Skeletal muscle tissue (tissue), 4 donors: Measurements from ENCODE around the gene RPL3. TPM values are rescaled to one million over a fixed set of nuclear protein-coding genes. Genes with fewer than 3 reads are reported as not detected.
A peak's percentile ranks its signal among the peaks of the same experiment; 100 is the strongest.

Source experiments
- H3K27ac ChIP-seq: one replicate; pipeline ENCODE4 v1.7.0; 2013; ENCODE audit warnings: mild to moderate bottlenecking, low read depth, low read length, inconsistent platforms
- H3K27me3 ChIP-seq, 3 donors: one replicate each; pipeline ENCODE4 v1.7.0; 2013; ENCODE audit warnings: low read length in 3 of 3; ENCODE audit not compliant: control insufficient read depth in 3 of 3, insufficient read depth in 3 of 3
- H3K36me3 ChIP-seq, 3 donors: one replicate each; pipeline ENCODE4 v1.7.0; 2013; ENCODE audit warnings: low read length in 3 of 3; ENCODE audit not compliant: control insufficient read depth in 3 of 3, insufficient read depth in 3 of 3
- H3K4me1 ChIP-seq, 3 donors: one replicate each; pipeline ENCODE4 v1.7.0; 2013; ENCODE audit warnings: low read length in 3 of 3, mild to moderate bottlenecking in 3 of 3; ENCODE audit not compliant: control insufficient read depth in 3 of 3, insufficient read depth in 3 of 3
- H3K4me3 ChIP-seq, 3 donors: one replicate each; pipeline ENCODE4 v1.7.0; 2013; ENCODE audit warnings: low read length in 3 of 3
- H3K9ac ChIP-seq, 3 donors: one replicate each; pipeline ENCODE4 v1.7.0; 2013; ENCODE audit warnings: low read length in 3 of 3, mild to moderate bottlenecking in 3 of 3, moderate library complexity in 2 of 3, low read depth in 1 of 3
- H3K9me3 ChIP-seq, 3 donors: one replicate each; pipeline ENCODE4 v1.7.0; 2013; ENCODE audit warnings: low read length in 3 of 3; ENCODE audit not compliant: control insufficient read depth in 3 of 3
- total RNA-seq: library from RNA; depleted of rRNA; stranded (reverse); fragments of >200 nt; gene quantifications from one replicate; pipeline ENCODE4 v1.2.3, GENCODE V29; 2014
- donor health status: Osteomylitis.

Gene RPL3
- total RNA-seq, 1 donor from 2014 or later, result 2,602 TPM

GRCh38 chr22:39276440-39277141, 42.8 kb downstream of the RPL3 start:
- H3K9ac ChIP-seq, result no peak overlapping the region
- no peak overlapping the region for H3K4me3 ChIP-seq
- peaks cover 8 to 28% (median 25%) of the 10 kb centered on the region in 3 donors for H3K4me1 ChIP-seq
- no peaks in the 10 kb centered on the region for H3K36me3 ChIP-seq
- no peaks in the 10 kb centered on the region for H3K27me3 ChIP-seq
- H3K27ac ChIP-seq, result no peak overlapping the region
- H3K9me3 ChIP-seq, result no peaks in the 10 kb centered on the region

GRCh38 chr22:39275814-39276439, 43.5 kb downstream of the RPL3 start:
- Histone ChIP-seq H3K27ac (no peak overlapping the region), H3K4me3 (no peak overlapping the region)

GRCh38 chr22:39273950-39274887, 45.2 kb downstream of the RPL3 start:
- Histone ChIP-seq H3K27ac (no peak overlapping the region), H3K4me1 (peaks cover 11 to 30% (median 28%) of the 10 kb centered on the region in 3 donors), H3K4me3 (no peak overlapping the region), H3K27me3 (no peaks in the 10 kb centered on the region), H3K9ac (no peak overlapping the region), H3K36me3 (no peaks in the 10 kb centered on the region), H3K9me3 (no peaks in the 10 kb centered on the region)

More at GRCh38 chr22:39275814-39276439, 43.5 kb downstream of the RPL3 start:
- no peaks in the 10 kb centered on the region for H3K36me3 ChIP-seq
- no peaks in the 10 kb centered on the region for H3K9me3 ChIP-seq
- no peaks in the 10 kb centered on the region for H3K27me3 ChIP-seq
- peaks cover 8 to 26% (median 22%) of the 10 kb centered on the region in 3 donors for H3K4me1 ChIP-seq
- no peak overlapping the region for H3K9ac ChIP-seq

GRCh38 chr22:39270792-39271191, 48.6 kb downstream of the RPL3 start:
- no peak overlapping the region for H3K27ac ChIP-seq
- no peaks in the 10 kb centered on the region for H3K27me3 ChIP-seq
- no peaks in the 10 kb centered on the region for H3K36me3 ChIP-seq
- H3K9ac ChIP-seq, result no peak overlapping the region
- H3K4me1 ChIP-seq, result peaks cover 2 to 27% (median 12%) of the 10 kb centered on the region in 3 donors
- H3K9me3 ChIP-seq, result no peaks in the 10 kb centered on the region
- no peak overlapping the region for H3K4me3 ChIP-seq

- Histone ChIP-seq H3K27ac (no peak overlapping the region), H3K4me1 (peaks cover 2 to 27% (median 17%) of the 10 kb centered on the region in 3 donors), H3K4me3 (no peak overlapping the region), H3K9me3 (no peaks in the 10 kb centered on the region), H3K9ac (no peak overlapping the region), H3K36me3 (no peaks in the 10 kb centered on the region), H3K27me3 (no peaks in the 10 kb centered on the region)
Measured at GRCh38 chr22:39270280-39270679, 49.1 kb downstream of the RPL3 start.

- Histone ChIP-seq H3K9me3 (no peaks in the 10 kb centered on the region), H3K4me3 (no peak overlapping the region), H3K9ac (peak overlapping the region in 1 of 3 donors; percentile 64), H3K27me3 (no peaks in the 10 kb centered on the region), H3K27ac (no peak overlapping the region), H3K36me3 (no peaks in the 10 kb centered on the region), H3K4me1 (peaks cover 2 to 27% (median 22%) of the 10 kb centered on the region in 3 donors)
Measured at GRCh38 chr22:39269095-39269790, 50.2 kb downstream of the RPL3 start.

- H3K27me3 ChIP-seq, result no peaks in the 10 kb centered on the region
- H3K4me1 ChIP-seq, result peaks cover 2 to 27% (median 22%) of the 10 kb centered on the region in 3 donors
- no peaks in the 10 kb centered on the region for H3K36me3 ChIP-seq
- H3K4me3 ChIP-seq, result no peak overlapping the region
- no peaks in the 10 kb centered on the region for H3K9me3 ChIP-seq
- peak overlapping the region in 1 of 3 donors; percentile 64 for H3K9ac ChIP-seq
- no peak overlapping the region for H3K27ac ChIP-seq
Measured at GRCh38 chr22:39268645-39269044, 50.8 kb downstream of the RPL3 start.

- H3K4me1 ChIP-seq, result peaks cover 2 to 27% (median 22%) of the 10 kb centered on the region in 3 donors
- no peak overlapping the region for H3K9ac ChIP-seq
- no peak overlapping the region for H3K27ac ChIP-seq
- H3K9me3 ChIP-seq, result no peaks in the 10 kb centered on the region
- no peaks in the 10 kb centered on the region for H3K27me3 ChIP-seq
- no peak overlapping the region for H3K4me3 ChIP-seq
- H3K36me3 ChIP-seq, result no peaks in the 10 kb centered on the region
Measured at GRCh38 chr22:39267974-39268373, 51.4 kb downstream of the RPL3 start.

GRCh38 chr22:39266398-39267030, 52.9 kb downstream of the RPL3 start:
- Histone ChIP-seq H3K9ac (no peak overlapping the region), H3K4me3 (no peak overlapping the region), H3K27ac (no peak overlapping the region), H3K4me1 (peaks cover 2 to 27% (median 22%) of the 10 kb centered on the region in 3 donors), H3K9me3 (peaks cover 0 to 2% (median 0%) of the 10 kb centered on the region in 3 donors), H3K27me3 (no peaks in the 10 kb centered on the region), H3K36me3 (no peaks in the 10 kb centered on the region)
